IPS DF 6.9 (cell line): ENCODE measurements around the gene RIMOC1.

Experiments
- DNase-seq: peaks from one replicate; pipeline ENCODE4 v3.0.0-alpha.2; 2013; ENCODE audit warnings: low read depth, low spot score
- H3K27ac ChIP-seq: one replicate; pipeline ENCODE4 v1.5.1; 2013; ENCODE audit warnings: low read length, control low read depth
- H3K27me3 ChIP-seq: 2 replicates; pipeline ENCODE4 v1.6.1; 2013; ENCODE audit warnings: mild to moderate bottlenecking, low read length; ENCODE audit not compliant: control insufficient read depth, insufficient read depth
- H3K36me3 ChIP-seq: 2 replicates; pipeline ENCODE4 v1.6.1; 2013; ENCODE audit warnings: low read length; ENCODE audit not compliant: control insufficient read depth, insufficient read depth
- H3K4me1 ChIP-seq: 2 replicates; pipeline ENCODE4 v1.6.1; 2013; ENCODE audit warnings: low read length; ENCODE audit not compliant: control insufficient read depth, insufficient read depth
- H3K4me3 ChIP-seq: 2 replicates; pipeline ENCODE4 v1.5.1; 2013; ENCODE audit warnings: mild to moderate bottlenecking, low read length
- H3K9me3 ChIP-seq: 2 replicates; pipeline ENCODE4 v1.6.1; 2013; ENCODE audit warnings: low read length, inconsistent platforms; ENCODE audit not compliant: control insufficient read depth, insufficient read depth
- WGBS: extraction: QIAGEN DNeasy Blood & Tissue Kit; methylation state at CpG from one replicate; pipeline ENCODE4 v1.1.7; 2013; ENCODE audit warnings: mixed read lengths, missing lambda C conversion rate; ENCODE audit not compliant: insufficient read length, insufficient coverage; 5-methylcytosine and 5-hydroxymethylcytosine counted together

Gene RIMOC1

GRCh38 chr5:41891066-41891707 is 13.0 kb upstream of the RIMOC1 start:
- no CpG with 5 or more reads among the region's 2 CpGs for WGBS
- no peak overlapping the region for H3K27ac ChIP-seq

DNA sequence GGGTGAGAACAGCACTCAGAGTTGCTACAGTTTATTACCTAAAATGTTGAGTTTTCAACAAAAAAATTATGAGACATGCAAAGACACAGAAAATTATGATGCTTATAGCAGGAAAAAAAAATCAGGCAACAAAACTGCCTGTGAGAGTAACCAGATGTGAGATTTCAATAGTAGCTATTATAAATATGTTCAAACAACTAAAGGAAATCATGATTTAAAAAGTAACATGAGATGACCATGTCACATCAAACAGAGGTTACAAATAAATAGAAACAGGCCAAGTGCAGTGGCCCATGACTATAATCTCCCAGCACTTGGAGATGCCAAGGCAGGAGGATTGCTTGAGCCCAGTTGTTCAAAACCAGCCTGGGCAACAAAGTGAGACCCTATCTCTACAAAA is 12.1 kb upstream of the RIMOC1 start:
- Histone ChIP-seq H3K4me1 (no peaks in the 10 kb centered on the region), H3K4me3 (no peak overlapping the region), H3K27ac (no peak overlapping the region), H3K27me3 (no peaks in the 10 kb centered on the region), H3K9me3 (no peaks in the 10 kb centered on the region), H3K36me3 (no peaks in the 10 kb centered on the region)
- no peak for DNase-seq

More at GRCh38 chr5:41891066-41891707, 13.0 kb upstream of the RIMOC1 start:
- Histone ChIP-seq H3K36me3 (no peaks in the 10 kb centered on the region), H3K27me3 (no peaks in the 10 kb centered on the region), H3K9me3 (no peaks in the 10 kb centered on the region), H3K4me3 (no peak overlapping the region), H3K4me1 (no peaks in the 10 kb centered on the region)
- no peak for DNase-seq

DNA sequence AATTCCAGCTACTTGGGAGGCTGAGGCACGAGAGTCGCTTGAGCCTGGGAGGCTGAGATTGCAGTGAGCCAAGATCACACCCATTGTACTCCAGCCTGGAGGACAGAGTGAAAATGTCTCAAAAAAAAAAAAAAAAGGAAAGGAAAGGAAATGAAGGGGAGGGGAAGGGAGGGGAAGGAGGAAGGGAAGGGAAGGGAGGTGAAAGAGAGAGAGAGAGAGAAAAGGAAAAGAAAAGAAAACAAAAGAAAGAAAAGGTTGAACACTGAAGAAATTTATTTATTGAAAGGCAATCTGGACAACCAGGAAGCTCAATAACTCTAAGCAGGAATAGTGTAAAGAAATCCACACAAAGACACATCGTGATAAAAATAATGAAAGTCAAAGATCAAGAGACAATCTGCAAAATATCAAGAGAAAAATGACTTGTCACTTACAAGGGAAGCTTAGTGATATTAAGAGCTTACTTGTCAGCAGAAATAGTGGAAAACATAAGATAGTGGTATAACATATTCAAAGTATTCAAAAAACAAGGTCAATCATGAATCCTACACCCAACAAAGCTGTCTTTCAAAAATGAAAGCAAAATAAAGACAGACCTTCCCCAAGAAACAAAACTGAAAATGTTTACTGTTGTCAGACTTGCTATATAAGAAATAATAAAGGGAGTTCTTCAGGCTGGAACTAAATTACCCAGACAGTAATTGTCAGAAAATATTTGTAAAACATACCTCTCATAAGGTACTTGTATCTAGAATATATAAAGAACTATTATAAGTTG is 10.9 kb upstream of the RIMOC1 start:
- Histone ChIP-seq H3K36me3 (no peaks in the 10 kb centered on the region), H3K9me3 (no peaks in the 10 kb centered on the region), H3K4me3 (no peak overlapping the region), H3K27me3 (no peaks in the 10 kb centered on the region), H3K4me1 (no peaks in the 10 kb centered on the region), H3K27ac (no peak overlapping the region)
- no peak for DNase-seq
- no CpG with 5 or more reads among the region's 3 CpGs for WGBS

GRCh38 chr5:41896230-41896629 is 7.9 kb upstream of the RIMOC1 start:
- Histone ChIP-seq H3K4me3 (no peak overlapping the region), H3K36me3 (no peaks in the 10 kb centered on the region), H3K27me3 (no peaks in the 10 kb centered on the region), H3K4me1 (no peaks in the 10 kb centered on the region), H3K9me3 (no peaks in the 10 kb centered on the region), H3K27ac (no peak overlapping the region)
- 100% methylated on average over 1 of the region's 2 CpGs for WGBS
- no peak for DNase-seq

- peak overlapping the region; percentile 43; the same call in 1 of the 2 replicates for H3K4me3 ChIP-seq
- no peaks in the 10 kb centered on the region for H3K27me3 ChIP-seq
- H3K27ac ChIP-seq: no peak overlapping the region
- no peaks in the 10 kb centered on the region for H3K9me3 ChIP-seq
- WGBS: no CpG with 5 or more reads among the region's 8 CpGs
- no peak for DNase-seq
- H3K36me3 ChIP-seq: no peaks in the 10 kb centered on the region
- H3K4me1 ChIP-seq: no peaks in the 10 kb centered on the region
These were observed 707 bp upstream of the RIMOC1 start for GRCh38 chr5:41903382-41903891.

DNA sequence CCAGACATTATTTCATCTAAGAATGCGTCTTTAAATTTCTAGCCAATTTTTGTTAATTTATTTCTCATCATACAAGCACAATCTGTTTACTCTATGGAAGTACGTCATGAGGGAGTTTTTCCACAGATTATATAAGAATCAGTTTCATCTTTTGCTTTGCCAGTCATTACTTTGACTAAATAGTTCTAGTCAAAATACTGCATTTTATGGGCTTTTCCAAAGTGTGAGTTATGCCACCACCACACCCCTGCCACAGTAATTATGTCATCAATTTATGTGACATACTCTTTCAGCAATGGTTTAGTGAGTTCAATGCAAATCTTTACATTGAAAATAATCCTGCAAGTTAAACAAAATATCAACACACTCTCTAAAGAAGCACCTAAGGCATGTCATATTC is 2.0 kb downstream of the RIMOC1 start:
- H3K27ac ChIP-seq: no peak overlapping the region
- no peaks in the 10 kb centered on the region for H3K27me3 ChIP-seq
- H3K36me3 ChIP-seq: no peaks in the 10 kb centered on the region; the same call in 1 of the 2 replicates
- no peaks in the 10 kb centered on the region for H3K4me1 ChIP-seq
- DNase-seq: no peak
- WGBS: no CpG with 5 or more reads among the region's 2 CpGs
- no peaks in the 10 kb centered on the region for H3K9me3 ChIP-seq
- H3K4me3 ChIP-seq: no peak overlapping the region

DNA sequence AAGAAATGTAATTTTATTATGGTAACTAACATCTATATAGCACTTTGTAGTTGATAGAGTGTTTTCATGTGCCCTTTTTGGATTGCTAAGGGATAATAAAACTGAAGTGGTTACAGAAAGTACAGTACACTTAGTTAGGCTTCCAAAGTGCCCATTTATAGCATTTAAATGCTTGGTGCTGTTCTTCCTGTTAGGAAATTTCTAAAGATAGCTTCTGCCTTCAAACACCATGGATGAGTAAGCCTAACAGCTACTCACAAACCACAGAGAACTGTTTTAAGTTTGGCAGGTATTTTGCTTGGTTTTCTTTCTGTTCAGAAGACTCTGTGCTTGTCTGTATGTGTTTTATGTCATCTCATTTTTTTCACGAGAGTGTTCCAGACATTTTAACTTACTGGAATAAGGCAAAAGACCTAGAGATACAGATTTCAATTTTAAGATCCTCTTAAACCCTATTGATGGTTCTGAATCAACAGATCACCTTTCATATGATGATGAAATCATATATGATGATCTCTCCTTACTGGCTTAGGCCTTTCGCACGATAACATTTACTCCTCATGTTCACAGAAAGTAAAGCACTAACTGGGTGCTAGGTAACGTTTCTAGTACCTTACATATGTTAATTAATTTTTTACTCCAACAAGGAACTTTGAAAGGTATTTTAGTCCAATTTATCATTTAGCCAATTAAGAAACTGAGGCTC is 4.4 kb downstream of the RIMOC1 start:
- Histone ChIP-seq H3K27ac (no peak overlapping the region), H3K4me3 (no peak overlapping the region), H3K9me3 (no peaks in the 10 kb centered on the region), H3K27me3 (no peaks in the 10 kb centered on the region), H3K36me3 (peaks cover 4% of the 10 kb centered on the region; the same call in 1 of the 2 replicates), H3K4me1 (no peaks in the 10 kb centered on the region)
- no CpG with 5 or more reads among the region's 4 CpGs for WGBS
- no peak for DNase-seq

GRCh38 chr5:41918105-41918504 is 14.0 kb downstream of the RIMOC1 start:
- no peak for DNase-seq
- Histone ChIP-seq H3K27ac (no peak overlapping the region), H3K9me3 (no peaks in the 10 kb centered on the region), H3K4me1 (no peaks in the 10 kb centered on the region), H3K27me3 (no peaks in the 10 kb centered on the region), H3K4me3 (no peak overlapping the region), H3K36me3 (peaks cover 2% of the 10 kb centered on the region; the same call in 1 of the 2 replicates)
- WGBS: no CpG with 5 or more reads among the region's 2 CpGs

GRCh38 chr5:41921166-41921565 is 17.0 kb downstream of the RIMOC1 start:
- WGBS: no CpG with 5 or more reads among the region's 1 CpG
- H3K27ac ChIP-seq: no peak overlapping the region
- no peaks in the 10 kb centered on the region for H3K4me1 ChIP-seq
- H3K27me3 ChIP-seq: no peaks in the 10 kb centered on the region
- H3K36me3 ChIP-seq: peaks cover 2% of the 10 kb centered on the region; the same call in 1 of the 2 replicates
- H3K9me3 ChIP-seq: no peaks in the 10 kb centered on the region
- DNase-seq: no peak
- H3K4me3 ChIP-seq: no peak overlapping the region

DNA sequence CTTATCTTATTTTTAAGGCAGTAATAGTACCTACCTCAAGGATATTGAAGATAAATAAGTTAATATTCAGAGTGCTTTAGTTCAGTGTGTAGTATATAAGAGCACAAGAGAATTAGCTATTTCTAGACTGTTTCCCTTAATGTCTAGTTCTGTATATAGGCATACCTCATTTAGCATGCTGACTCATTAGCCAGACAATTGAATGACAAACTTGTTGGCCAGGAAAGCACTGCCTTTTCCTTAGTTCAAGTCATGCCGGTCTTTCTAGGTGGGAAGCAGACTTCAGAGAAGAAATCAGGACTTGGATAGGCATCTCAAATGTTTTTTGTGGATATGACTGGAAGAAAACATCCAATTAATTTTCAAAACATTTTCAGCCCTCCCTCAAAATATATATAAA is 17.7 kb downstream of the RIMOC1 start:
- Histone ChIP-seq H3K27me3 (no peaks in the 10 kb centered on the region), H3K27ac (no peak overlapping the region), H3K4me1 (no peaks in the 10 kb centered on the region), H3K4me3 (no peak overlapping the region), H3K9me3 (no peaks in the 10 kb centered on the region), H3K36me3 (peaks cover 2% of the 10 kb centered on the region; the same call in 1 of the 2 replicates)
- DNase-seq: no peak
- no CpG with 5 or more reads among the region's 1 CpG for WGBS
